Measurements from ENCODE around the gene ZMYND12.

DNA sequence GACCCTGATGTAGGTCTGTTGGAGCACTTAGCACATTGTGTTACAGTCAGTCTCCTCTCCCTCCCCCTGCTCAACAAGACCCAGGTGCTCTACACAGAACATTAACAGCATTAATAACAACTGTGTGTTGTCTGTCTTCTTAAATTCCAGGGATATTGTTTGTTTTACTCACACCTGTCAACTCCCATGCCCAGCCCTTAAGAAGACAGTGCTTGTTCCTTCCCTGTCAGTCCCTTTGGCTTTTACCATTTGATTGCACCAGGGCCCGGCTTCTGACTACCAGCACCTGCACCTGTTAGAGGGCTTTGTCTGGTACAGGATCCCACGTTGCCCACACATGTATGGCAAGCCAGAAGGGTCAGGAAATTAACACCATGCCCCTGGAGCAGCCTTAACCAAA, 63.6 kb downstream of the ZMYND12 start:
- TF ChIP-seq, protein P1, sequence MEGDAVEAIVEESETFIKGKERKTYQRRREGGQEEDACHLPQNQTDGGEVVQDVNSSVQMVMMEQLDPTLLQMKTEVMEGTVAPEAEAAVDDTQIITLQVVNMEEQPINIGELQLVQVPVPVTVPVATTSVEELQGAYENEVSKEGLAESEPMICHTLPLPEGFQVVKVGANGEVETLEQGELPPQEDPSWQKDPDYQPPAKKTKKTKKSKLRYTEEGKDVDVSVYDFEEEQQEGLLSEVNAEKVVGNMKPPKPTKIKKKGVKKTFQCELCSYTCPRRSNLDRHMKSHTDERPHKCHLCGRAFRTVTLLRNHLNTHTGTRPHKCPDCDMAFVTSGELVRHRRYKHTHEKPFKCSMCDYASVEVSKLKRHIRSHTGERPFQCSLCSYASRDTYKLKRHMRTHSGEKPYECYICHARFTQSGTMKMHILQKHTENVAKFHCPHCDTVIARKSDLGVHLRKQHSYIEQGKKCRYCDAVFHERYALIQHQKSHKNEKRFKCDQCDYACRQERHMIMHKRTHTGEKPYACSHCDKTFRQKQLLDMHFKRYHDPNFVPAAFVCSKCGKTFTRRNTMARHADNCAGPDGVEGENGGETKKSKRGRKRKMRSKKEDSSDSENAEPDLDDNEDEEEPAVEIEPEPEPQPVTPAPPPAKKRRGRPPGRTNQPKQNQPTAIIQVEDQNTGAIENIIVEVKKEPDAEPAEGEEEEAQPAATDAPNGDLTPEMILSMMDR (IDR thresholded peaks at IDR 0.05): no peak
- TF ChIP-seq POLR2A (IDR thresholded peaks at IDR 0.05): no peak

Data from esophagus squamous epithelium (tissue), 4 donors.